HL-60 (cell line): ENCODE measurements around the gene NSL1.
"Not testable (repeated sequence)": the region's sequence is repeated elsewhere in the genome, so short reads cannot be mapped to it uniquely, and the experiment has no call there.

Experiments
- CTCF ChIP-seq: IDR thresholded peaks from one replicate; pipeline ENCODE4 v1.5.1; 2011; ENCODE audit warnings: low read length, control low read depth, inconsistent platforms; ENCODE audit not compliant: insufficient read depth
- GABPA ChIP-seq: IDR thresholded peaks from 2 replicates; pipeline ENCODE4 v1.6.1; 2012; ENCODE audit warnings: low read depth
- POLR2AphosphoS5 ChIP-seq: IDR thresholded peaks from 2 replicates; pipeline ENCODE4 v1.6.1; 2012; ENCODE audit warnings: low read depth
- SPI1 ChIP-seq: IDR thresholded peaks from 2 replicates; pipeline ENCODE4 v1.6.1; 2012; ENCODE audit warnings: low read depth, mild to moderate bottlenecking, borderline replicate concordance
- TF ChIP-seq, protein P1 (sequence below): IDR thresholded peaks from 2 replicates; pipeline ENCODE4 v1.6.1; 2012; ENCODE audit warnings: low read depth; ENCODE audit not compliant: insufficient replicate concordance

DNA sequence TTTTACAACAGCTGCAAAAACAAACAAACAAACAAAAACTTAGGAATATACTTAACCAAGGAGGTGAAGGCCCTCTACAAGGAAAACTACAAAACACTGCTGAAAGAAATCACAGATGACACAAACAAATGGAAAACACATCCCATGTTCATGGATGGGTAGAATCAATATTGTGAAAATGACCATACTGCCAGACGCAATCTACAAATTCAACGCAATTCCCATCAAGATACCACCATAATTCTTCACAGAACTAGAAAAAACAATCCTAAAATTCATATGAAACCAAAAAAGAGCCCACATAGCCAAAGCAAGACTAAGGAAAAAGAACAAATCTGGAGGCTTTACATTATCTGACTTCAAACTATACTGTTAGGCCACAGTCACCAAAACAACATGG is 24.8 kb downstream of the NSL1 start:
- not testable (repeated sequence) for TF ChIP-seq CTCF, POLR2AphosphoS5, GABPA, SPI1
- TF ChIP-seq, protein P1, sequence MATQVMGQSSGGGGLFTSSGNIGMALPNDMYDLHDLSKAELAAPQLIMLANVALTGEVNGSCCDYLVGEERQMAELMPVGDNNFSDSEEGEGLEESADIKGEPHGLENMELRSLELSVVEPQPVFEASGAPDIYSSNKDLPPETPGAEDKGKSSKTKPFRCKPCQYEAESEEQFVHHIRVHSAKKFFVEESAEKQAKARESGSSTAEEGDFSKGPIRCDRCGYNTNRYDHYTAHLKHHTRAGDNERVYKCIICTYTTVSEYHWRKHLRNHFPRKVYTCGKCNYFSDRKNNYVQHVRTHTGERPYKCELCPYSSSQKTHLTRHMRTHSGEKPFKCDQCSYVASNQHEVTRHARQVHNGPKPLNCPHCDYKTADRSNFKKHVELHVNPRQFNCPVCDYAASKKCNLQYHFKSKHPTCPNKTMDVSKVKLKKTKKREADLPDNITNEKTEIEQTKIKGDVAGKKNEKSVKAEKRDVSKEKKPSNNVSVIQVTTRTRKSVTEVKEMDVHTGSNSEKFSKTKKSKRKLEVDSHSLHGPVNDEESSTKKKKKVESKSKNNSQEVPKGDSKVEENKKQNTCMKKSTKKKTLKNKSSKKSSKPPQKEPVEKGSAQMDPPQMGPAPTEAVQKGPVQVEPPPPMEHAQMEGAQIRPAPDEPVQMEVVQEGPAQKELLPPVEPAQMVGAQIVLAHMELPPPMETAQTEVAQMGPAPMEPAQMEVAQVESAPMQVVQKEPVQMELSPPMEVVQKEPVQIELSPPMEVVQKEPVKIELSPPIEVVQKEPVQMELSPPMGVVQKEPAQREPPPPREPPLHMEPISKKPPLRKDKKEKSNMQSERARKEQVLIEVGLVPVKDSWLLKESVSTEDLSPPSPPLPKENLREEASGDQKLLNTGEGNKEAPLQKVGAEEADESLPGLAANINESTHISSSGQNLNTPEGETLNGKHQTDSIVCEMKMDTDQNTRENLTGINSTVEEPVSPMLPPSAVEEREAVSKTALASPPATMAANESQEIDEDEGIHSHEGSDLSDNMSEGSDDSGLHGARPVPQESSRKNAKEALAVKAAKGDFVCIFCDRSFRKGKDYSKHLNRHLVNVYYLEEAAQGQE: not testable (repeated sequence)
